Hematopoietic multipotent progenitor cell treated with erythropoietin and hydrocortisone succinate and interleukin-3 and kit ligand, for 4 days (in vitro differentiated cells): ENCODE results near the gene TSLP.

Experiments
- DNase-seq: peaks from one replicate; pipeline ENCODE4 v3.0.0-alpha.2; 2015

TSLP gene

GRCh38 chr5:111099058-111099778 is 27.7 kb downstream of the TSLP start:
- no peak for DNase-seq

- no peak for DNase-seq
Observed at GRCh38 chr5:111106320-111106948, 34.9 kb downstream of the TSLP start.

- DNase-seq: no peak
Observed at GRCh38 chr5:111107371-111107770, 35.9 kb downstream of the TSLP start.

- DNase-seq: no peak
Observed at GRCh38 chr5:111111956-111112355, 40.4 kb downstream of the TSLP start.

GRCh38 chr5:111113678-111114077 is 42.2 kb downstream of the TSLP start:
- no peak for DNase-seq

DNA sequence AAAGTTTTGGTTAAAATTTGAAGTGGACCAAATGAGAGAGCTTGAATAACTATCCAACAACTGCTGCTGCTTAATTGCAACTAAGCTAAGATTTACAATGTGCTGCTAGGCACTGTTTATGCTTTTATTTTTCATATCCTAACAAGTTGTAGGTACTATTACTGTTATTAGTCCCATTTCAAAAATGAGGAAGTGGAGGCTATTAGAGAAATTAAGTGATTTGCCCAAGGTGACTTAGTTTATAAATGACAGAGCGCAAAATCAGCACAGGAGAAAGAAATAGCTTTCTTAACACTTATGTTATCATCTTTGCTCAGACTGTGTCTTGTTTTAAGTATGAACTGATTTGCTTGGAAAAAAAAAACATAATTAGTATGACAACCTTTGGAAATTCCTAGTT is 43.7 kb downstream of the TSLP start:
- DNase-seq: no peak

- DNase-seq: peak; percentile 77
Observed at GRCh38 chr5:111116550-111116949, 45.0 kb downstream of the TSLP start.

DNA sequence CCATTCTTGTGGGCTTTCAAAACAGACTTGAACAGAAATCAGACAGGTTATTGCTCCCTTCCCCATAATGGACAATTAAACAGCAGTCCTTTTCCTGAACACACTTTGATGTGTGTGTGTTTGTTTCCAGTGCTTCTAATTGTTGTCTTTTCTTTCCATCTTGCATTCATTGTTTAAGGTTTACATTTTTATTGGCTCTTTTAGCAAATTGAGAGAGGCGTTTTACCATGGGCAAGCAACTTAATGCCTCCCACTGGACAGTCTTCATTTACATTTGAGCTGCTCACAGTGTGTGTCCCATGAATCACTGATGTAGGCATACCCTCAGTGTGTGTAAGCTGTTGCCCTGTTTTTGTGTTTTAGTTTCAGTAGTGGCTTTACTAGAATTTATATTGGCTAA is 45.6 kb downstream of the TSLP start:
- DNase-seq: no peak

DNA sequence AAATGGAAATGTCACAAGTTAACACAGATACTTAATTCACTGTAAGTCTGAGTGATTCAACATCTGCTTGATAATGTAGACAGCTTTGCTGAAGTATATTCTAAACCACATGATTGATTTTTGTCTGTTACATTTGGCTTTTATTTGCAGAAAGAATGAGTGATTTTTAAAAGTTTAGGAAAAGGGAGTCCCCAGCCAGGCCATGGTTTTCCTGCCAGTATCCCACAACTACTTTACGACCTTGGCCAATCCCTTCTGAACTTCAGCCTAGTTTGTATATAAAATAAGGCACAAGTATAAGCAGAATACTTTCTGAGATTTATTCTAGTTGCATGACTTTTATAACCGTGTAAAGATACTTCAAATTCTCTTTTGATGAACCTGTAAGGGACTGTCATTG is 47.7 kb downstream of the TSLP start:
- no peak for DNase-seq

GRCh38 chr5:111119856-111120255 is 48.3 kb downstream of the TSLP start:
- no peak for DNase-seq

DNA sequence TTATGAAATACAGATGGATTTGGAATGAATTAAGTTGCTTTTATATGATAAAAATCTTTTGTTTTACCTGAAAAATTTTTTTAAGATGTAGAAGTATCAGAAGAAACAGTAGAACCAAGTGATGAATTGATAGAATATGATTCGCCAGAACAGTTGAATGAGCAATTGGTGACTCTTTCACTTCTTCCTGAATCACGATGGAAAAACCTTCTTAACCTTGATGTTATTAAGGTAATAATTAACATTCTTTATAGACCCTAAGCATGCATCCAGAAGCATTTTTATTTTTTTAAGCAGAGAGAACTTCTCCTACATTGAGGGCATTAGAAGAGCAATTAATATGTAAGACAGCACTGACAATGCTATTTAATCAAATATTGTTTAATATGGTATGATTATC is 49.4 kb downstream of the TSLP start:
- DNase-seq: no peak

DNA sequence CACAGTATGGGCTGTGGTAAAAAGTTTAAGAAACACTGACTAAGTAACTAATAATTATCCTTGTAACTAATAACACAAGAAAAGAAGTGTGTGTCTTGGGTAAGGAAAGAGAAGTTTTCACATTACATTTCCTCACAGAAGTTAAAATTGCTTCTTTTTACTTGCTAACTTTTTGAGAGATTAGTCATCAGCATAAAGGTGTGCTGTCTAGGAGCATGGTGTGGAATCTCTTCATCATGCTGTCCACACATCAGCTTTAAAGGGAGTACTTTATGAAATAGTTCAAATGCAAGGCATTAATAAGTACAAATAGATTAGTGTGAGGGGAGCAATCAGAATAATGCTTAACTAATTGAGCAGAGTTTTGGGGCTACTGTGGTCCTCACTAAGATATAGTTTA is 50.4 kb downstream of the TSLP start:
- no peak for DNase-seq

- DNase-seq: no peak
Observed at GRCh38 chr5:111122398-111122797, 50.9 kb downstream of the TSLP start.

- no peak for DNase-seq
Observed at GRCh38 chr5:111124793-111125192, 53.3 kb downstream of the TSLP start.

DNA sequence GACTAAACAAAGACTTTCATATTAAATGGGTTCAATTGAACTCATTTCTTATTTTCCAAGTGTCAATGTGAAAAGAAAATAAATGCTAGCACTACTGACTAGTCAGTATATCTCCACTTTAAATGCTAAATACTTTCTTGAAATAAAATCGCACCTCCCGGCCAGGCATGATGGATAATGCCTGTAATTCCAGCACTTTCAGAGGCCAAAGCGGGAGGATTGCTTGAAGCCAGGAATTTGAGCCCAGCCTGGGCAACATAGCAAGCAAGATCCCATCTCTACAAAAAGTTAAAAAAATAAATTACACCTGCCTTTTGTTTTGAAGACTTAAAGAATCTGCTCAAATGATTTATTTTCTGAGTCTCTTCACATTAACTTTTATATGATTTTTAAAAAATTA is 55.4 kb downstream of the TSLP start:
- no peak for DNase-seq
